Posterior cingulate gyrus (tissue), 11 donors: Measurements from ENCODE around the gene TSHZ3.

Experiments
- DNase-seq, 10 donors: peaks; one replicate each; pipeline versions ENCODE4 v3.0.0 to v3.0.0-alpha.2; 2020 to 2021; ENCODE audit warnings: mixed read lengths in 3 of 10
- intact Hi-C: fragments of 100-400 bp; cut with DNase I; formaldehyde crosslinking; loops from one replicate; pipeline ENCODE4 v1.15.1; 2023

TSHZ3 gene

GRCh38 chr19:31255831-31256592 lies 93.2 kb downstream of the TSHZ3 start:
- intact Hi-C loops, result no loop called here
- DNase-seq, result peak in 3 of 10 donors; percentile 25 to 64 (median 50)

GRCh38 chr19:31255174-31255799 lies 93.9 kb downstream of the TSHZ3 start:
- intact Hi-C loops, result no loop called here
- peak in 3 of 10 donors; percentile 45 to 66 (median 61) for DNase-seq

GRCh38 chr19:31254611-31255010 lies 94.6 kb downstream of the TSHZ3 start:
- no peak for DNase-seq
- intact Hi-C loops, result no loop called here

GRCh38 chr19:31254180-31254551 lies 95.1 kb downstream of the TSHZ3 start:
- intact Hi-C loops, result no loop called here
- DNase-seq, result peak in 2 of 10 donors; percentile 74 to 81

- DNase-seq, result no peak
- intact Hi-C loops, result no loop called here
Measured at GRCh38 chr19:31253526-31254179, 95.6 kb downstream of the TSHZ3 start.

GRCh38 chr19:31252441-31252840 lies 96.8 kb downstream of the TSHZ3 start:
- DNase-seq, result no peak

GRCh38 chr19:31249217-31249616 lies 100.0 kb downstream of the TSHZ3 start:
- intact Hi-C loops, result no loop called here
- peak in 1 of 10 donors; percentile 62 for DNase-seq

More at GRCh38 chr19:31252441-31252840, 96.8 kb downstream of the TSHZ3 start:
- intact Hi-C loops, result no loop called here

- intact Hi-C loops, result no loop called here
- no peak for DNase-seq
Measured at GRCh38 chr19:31235806-31236205, 113.4 kb downstream of the TSHZ3 start.

GRCh38 chr19:31233295-31233800 lies 115.9 kb downstream of the TSHZ3 start:
- intact Hi-C loops, result no loop called here
- no peak for DNase-seq

- intact Hi-C loops, result no loop called here
- no peak for DNase-seq
Measured at GRCh38 chr19:31232871-31233270, 116.4 kb downstream of the TSHZ3 start.

- DNase-seq, result no peak
- intact Hi-C loops, result no loop called here
Measured at GRCh38 chr19:31232180-31232579, 117.1 kb downstream of the TSHZ3 start.

- DNase-seq, result no peak
- intact Hi-C loops, result no loop called here
Measured at GRCh38 chr19:31231237-31231636, 118.0 kb downstream of the TSHZ3 start.

GRCh38 chr19:31226151-31226935 lies 122.9 kb downstream of the TSHZ3 start:
- intact Hi-C loops, result no loop called here
- no peak for DNase-seq
